Progenitor cell of endocrine pancreas (in vitro differentiated cells): ENCODE results near the gene ULBP2. TPM values are rescaled to one million over a fixed set of nuclear protein-coding genes. Genes with fewer than 3 reads are reported as not detected.
A peak's percentile ranks its signal among the peaks of the same experiment; 100 is the strongest.

ENCODE experiments used
- DNase-seq: peaks from one replicate; pipeline ENCODE4 v3.0.0; 2021; ENCODE audit warnings: low spot score; ENCODE audit not compliant: unreplicated experiment
- H3K27ac Mint-ChIP-seq: 2 replicates; pipeline ENCODE4 v1.8.0; 2021; ENCODE audit warnings: mild to moderate bottlenecking, moderate library complexity, mixed read lengths
- H3K27me3 Mint-ChIP-seq: 2 replicates; pipeline ENCODE4 v1.8.0; 2021; ENCODE audit warnings: mixed read lengths
- H3K36me3 Mint-ChIP-seq: 2 replicates; pipeline ENCODE4 v1.8.0; 2022; ENCODE audit warnings: mixed read lengths; ENCODE audit not compliant: insufficient read depth
- H3K4me1 Mint-ChIP-seq: 2 replicates; pipeline ENCODE4 v1.8.0; 2021; ENCODE audit warnings: low read depth, mixed read lengths
- H3K4me3 Mint-ChIP-seq: 2 replicates; pipeline ENCODE4 v1.8.0; 2021; ENCODE audit warnings: low read depth, mild to moderate bottlenecking, moderate library complexity, mixed read lengths
- H3K9me3 Mint-ChIP-seq: 2 replicates; pipeline ENCODE4 v1.8.0; 2021; ENCODE audit warnings: low read depth, mixed read lengths
- CTCF ChIP-seq: fragments of 200-600 bp; sonication (generic); IDR thresholded peaks from one replicate; pipeline ENCODE4 v1.5.0; 2021; ENCODE audit warnings: antibody characterized with exemption, mild to moderate bottlenecking; ENCODE audit not compliant: unreplicated experiment
- total RNA-seq: library from RNA; stranded (reverse); gene quantifications from 2 replicates; pipeline ENCODE4 v1.2.1, GENCODE V29; 2021

Gene ULBP2
- total RNA-seq, 1 donor from 2014 or later = not detected

DNA sequence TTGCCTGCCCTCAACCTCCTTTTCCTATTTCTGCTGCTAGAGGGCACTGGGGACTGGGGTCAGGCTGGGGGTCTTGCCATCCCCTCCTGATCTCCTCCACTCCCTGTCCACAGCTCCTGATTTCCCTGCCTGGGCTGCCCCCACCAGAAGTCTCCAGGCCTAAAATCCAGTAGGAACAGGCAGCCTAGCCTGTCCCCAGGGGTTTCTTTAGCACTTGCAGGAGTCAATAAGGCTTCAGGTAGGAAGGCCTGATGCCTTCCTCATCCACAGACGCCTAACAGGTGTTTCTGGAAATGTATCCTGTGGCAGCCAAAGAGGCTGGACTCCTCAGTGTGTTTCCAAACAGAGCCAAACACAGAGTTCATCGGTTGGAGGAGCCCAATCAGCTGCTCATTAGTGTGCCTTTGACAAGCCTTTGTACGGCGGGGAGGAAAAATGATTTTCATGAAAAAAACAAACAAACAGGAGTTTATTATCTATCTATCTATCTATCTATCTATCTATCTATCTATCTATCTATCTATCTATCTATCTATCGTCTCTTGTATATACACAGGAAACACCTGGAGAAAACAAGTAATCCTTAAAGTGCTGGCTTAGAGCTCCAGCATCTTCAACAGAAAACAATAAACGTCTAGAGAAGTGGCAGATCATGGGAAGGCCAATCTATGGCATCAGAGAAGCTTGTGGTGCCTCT, 40.2 kb upstream of the ULBP2 start:
- no peak for TF ChIP-seq CTCF
- peaks cover 2% of the 10 kb centered on the region for H3K4me1 Mint-ChIP-seq
- H3K4me3 Mint-ChIP-seq = no peak overlapping the region
- H3K27me3 Mint-ChIP-seq = peaks cover 38% of the 10 kb centered on the region
- no peak overlapping the region for H3K27ac Mint-ChIP-seq
- no peaks in the 10 kb centered on the region for H3K36me3 Mint-ChIP-seq
- DNase-seq = no peak
- H3K9me3 Mint-ChIP-seq = no peaks in the 10 kb centered on the region

GRCh38 chr6:149903938-149904611, 37.7 kb upstream of the ULBP2 start:
- H3K9me3 Mint-ChIP-seq = peaks cover 6% of the 10 kb centered on the region
- H3K27ac Mint-ChIP-seq = no peak overlapping the region
- H3K27me3 Mint-ChIP-seq = peaks cover 27% of the 10 kb centered on the region
- no peak overlapping the region for H3K4me3 Mint-ChIP-seq
- DNase-seq = no peak
- H3K4me1 Mint-ChIP-seq = no peaks in the 10 kb centered on the region
- peak; percentile 20 for TF ChIP-seq CTCF
- H3K36me3 Mint-ChIP-seq = peaks cover 3% of the 10 kb centered on the region

DNA sequence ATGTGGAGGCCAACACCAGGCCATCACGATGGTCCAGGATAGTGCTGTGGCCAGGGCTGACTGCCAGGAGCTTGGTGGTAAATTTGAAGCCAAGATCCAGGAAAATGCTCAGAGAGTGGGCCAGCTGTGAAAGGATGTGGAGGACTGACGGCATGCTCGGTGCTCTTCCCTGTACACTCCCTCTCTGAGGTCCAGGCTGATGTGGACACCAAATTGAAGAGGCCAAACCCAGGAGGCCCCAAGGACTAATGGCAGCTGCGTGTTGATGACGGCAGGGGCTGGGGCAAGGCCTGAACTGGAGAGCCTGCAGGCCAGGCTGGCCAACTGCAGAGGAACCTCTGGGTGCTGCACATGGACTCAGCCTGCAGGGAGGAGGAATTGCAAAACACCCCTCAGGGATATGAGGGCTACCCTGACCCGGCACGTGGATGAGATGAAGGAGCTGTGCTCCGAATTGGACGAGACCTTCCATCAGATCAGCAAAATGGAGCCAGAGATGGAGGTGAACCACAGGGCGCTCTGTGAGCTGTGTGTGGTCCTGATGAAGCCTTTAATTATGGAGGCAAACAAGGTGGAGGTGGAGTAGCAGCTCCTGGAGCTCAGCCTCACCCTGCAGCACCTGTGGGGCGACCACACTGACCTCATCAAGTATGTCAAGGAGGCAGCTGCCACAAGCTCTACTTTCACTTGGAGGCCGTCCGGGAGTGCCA, 37.0 kb upstream of the ULBP2 start:
- peaks cover 9% of the 10 kb centered on the region for H3K9me3 Mint-ChIP-seq
- H3K36me3 Mint-ChIP-seq = peaks cover 3% of the 10 kb centered on the region
- H3K27me3 Mint-ChIP-seq = peaks cover 21% of the 10 kb centered on the region
- no peak overlapping the region for H3K27ac Mint-ChIP-seq
- no peaks in the 10 kb centered on the region for H3K4me1 Mint-ChIP-seq
- H3K4me3 Mint-ChIP-seq = no peak overlapping the region
- DNase-seq = no peak
- TF ChIP-seq CTCF = no peak

DNA sequence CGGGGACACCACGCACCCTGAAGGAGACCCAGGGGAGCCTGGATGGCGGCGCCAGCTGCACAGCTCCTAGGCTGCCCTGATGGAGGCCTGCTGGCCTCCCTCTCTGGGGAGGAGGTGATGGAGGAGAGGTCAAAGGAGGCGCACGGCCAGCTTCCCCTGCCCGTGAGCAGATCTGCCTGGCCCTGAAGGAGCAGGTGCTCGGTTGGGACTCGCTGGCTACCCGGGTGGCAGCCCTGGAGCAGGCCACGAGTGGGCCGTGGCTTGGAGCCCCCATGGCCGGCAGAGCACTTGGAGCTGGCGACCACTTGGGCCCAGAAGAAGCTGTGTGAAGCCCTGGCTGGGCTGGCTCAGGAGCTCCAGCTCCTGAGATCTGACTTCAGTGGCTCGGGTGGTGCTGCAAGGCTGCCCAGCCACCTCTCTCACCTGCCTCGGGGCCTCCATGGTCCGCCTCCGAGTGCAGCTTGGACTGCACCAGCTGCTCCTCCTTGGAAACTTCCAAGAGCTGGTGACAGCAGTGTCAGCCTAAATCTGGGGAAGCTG, 36.4 kb upstream of the ULBP2 start:
- no peak for DNase-seq
- peaks cover 19% of the 10 kb centered on the region for H3K27me3 Mint-ChIP-seq

More for the DNA sequence above, 36.4 kb upstream of the ULBP2 start:
- no peak for TF ChIP-seq CTCF
- Mint-ChIP-seq H3K27ac (no peak overlapping the region), H3K36me3 (peaks cover 3% of the 10 kb centered on the region), H3K9me3 (peaks cover 9% of the 10 kb centered on the region), H3K4me3 (no peak overlapping the region), H3K4me1 (no peaks in the 10 kb centered on the region)
